Ishikawa (cell line): ENCODE data around the gene PODNL1.

Experiments
- CEBPB ChIP-seq: IDR thresholded peaks from 2 replicates; pipeline ENCODE4 v1.6.1; 2012
- CREB1 ChIP-seq: IDR thresholded peaks from 2 replicates; pipeline ENCODE4 v1.6.1; 2012; ENCODE audit warnings: low read depth
- EGR1 ChIP-seq: IDR thresholded peaks from 2 replicates; pipeline ENCODE4 v1.6.1; 2012
- EP300 ChIP-seq: IDR thresholded peaks from 2 replicates; pipeline ENCODE4 v1.6.1; 2012; ENCODE audit warnings: borderline replicate concordance
- FOXM1 ChIP-seq: IDR thresholded peaks from 2 replicates; pipeline ENCODE4 v1.6.1; 2012; ENCODE audit warnings: low read depth, borderline replicate concordance
- MAX ChIP-seq: IDR thresholded peaks from 2 replicates; pipeline ENCODE4 v1.6.1; 2012
- NFIC ChIP-seq: IDR thresholded peaks from 2 replicates; pipeline ENCODE4 v1.6.1; 2012
- RAD21 ChIP-seq: IDR thresholded peaks from 2 replicates; pipeline ENCODE4 v1.6.1; 2012; ENCODE audit warnings: low read depth
- REST ChIP-seq: IDR thresholded peaks from 2 replicates; pipeline ENCODE4 v1.6.1; 2012; ENCODE audit warnings: low read depth, mild to moderate bottlenecking
- TAF1 ChIP-seq: IDR thresholded peaks from 2 replicates; pipeline ENCODE4 v1.6.1; 2012; ENCODE audit warnings: low read depth, mild to moderate bottlenecking
- TCF12 ChIP-seq: IDR thresholded peaks from 2 replicates; pipeline ENCODE4 v1.6.1; 2012; ENCODE audit warnings: low read depth
- TEAD4 ChIP-seq: IDR thresholded peaks from 2 replicates; pipeline ENCODE4 v1.6.1; 2012
- USF1 ChIP-seq: IDR thresholded peaks from 2 replicates; pipeline ENCODE4 v1.6.1; 2012
- YY1 ChIP-seq: IDR thresholded peaks from 2 replicates; pipeline ENCODE4 v1.6.1; 2012; ENCODE audit warnings: low read depth
- ZBTB7A ChIP-seq: IDR thresholded peaks from 2 replicates; pipeline ENCODE4 v1.6.1; 2012; ENCODE audit warnings: low read depth

PODNL1 gene

GRCh38 chr19:13968999-13969398 is 30.8 kb upstream of the PODNL1 start:
- no peak for TF ChIP-seq TCF12
- TF ChIP-seq FOXM1: no peak
- TF ChIP-seq MAX: no peak
- no peak for TF ChIP-seq EGR1
- TF ChIP-seq USF1: no peak
- no peak for TF ChIP-seq TAF1
- TF ChIP-seq TEAD4: no peak
- no peak for TF ChIP-seq RAD21
- no peak for TF ChIP-seq REST
- TF ChIP-seq YY1: no peak
- no peak for TF ChIP-seq ZBTB7A
- no peak for TF ChIP-seq CREB1
- TF ChIP-seq EP300: no peak
- TF ChIP-seq CEBPB: no peak
- TF ChIP-seq NFIC: no peak

GRCh38 chr19:13968383-13968935 is 30.2 kb upstream of the PODNL1 start:
- TF ChIP-seq ZBTB7A (no peak), CREB1 (no peak), EGR1 (no peak)

GRCh38 chr19:13966684-13967128 is 28.5 kb upstream of the PODNL1 start:
- TF ChIP-seq ZBTB7A: no peak
- no peak for TF ChIP-seq CREB1
- TF ChIP-seq YY1: no peak
- TF ChIP-seq EP300: no peak
- no peak for TF ChIP-seq FOXM1
- no peak for TF ChIP-seq REST
- no peak for TF ChIP-seq TCF12
- no peak for TF ChIP-seq TEAD4
- no peak for TF ChIP-seq RAD21
- TF ChIP-seq MAX: no peak
- no peak for TF ChIP-seq TAF1
- TF ChIP-seq CEBPB: no peak
- no peak for TF ChIP-seq USF1
- no peak for TF ChIP-seq NFIC
- TF ChIP-seq EGR1: no peak

- TF ChIP-seq REST (no peak), TAF1 (no peak), MAX (no peak), FOXM1 (no peak), YY1 (no peak), NFIC (no peak), TCF12 (no peak), CEBPB (no peak), ZBTB7A (no peak), CREB1 (no peak), TEAD4 (no peak), EP300 (no peak), USF1 (no peak), EGR1 (no peak), RAD21 (no peak)
Observed at GRCh38 chr19:13965926-13966683, 27.9 kb upstream of the PODNL1 start.
